ENCODE data around the gene BID. TPM values are rescaled to one million over a fixed set of nuclear protein-coding genes. Genes with fewer than 3 reads are reported as not detected.

BID gene
- total RNA-seq, 2 donors from 2014 or later: 20.1 to 24.4 TPM

GRCh38 chr22:17816649-17817048 lies 42.4 kb upstream of the BID start:
- no peak overlapping the region for H3K4me3 ChIP-seq (ENCODE audit: low read length)

GRCh38 chr22:17815703-17816254 lies 41.5 kb upstream of the BID start:
- WGBS, 2 experiments (ENCODE audit: insufficient coverage in 1 of 2, insufficient read length in 1 of 2): 88 to 95% methylated on average over 12 to 15 of the region's 15 CpGs
- DNase-seq: peak; percentile 55
- H3K27me3 Mint-ChIP-seq (ENCODE audit: insufficient read depth): no peaks in the 10 kb centered on the region
- Histone ChIP-seq H3K27ac (ENCODE audit: low read depth, low read length) (no peak overlapping the region), H3K4me3 (ENCODE audit: low read length) (no peak overlapping the region), H3K9ac (ENCODE audit: extremely low read depth, low read length, poor library complexity, severe bottlenecking) (no peak overlapping the region), H3K9me3 (ENCODE audit: control insufficient read depth, low read length) (no peaks in the 10 kb centered on the region), H3K27me3 (ENCODE audit: control insufficient read depth, insufficient read depth, low read length, poor library complexity, severe bottlenecking) (no peaks in the 10 kb centered on the region), H3K4me1 (ENCODE audit: control insufficient read depth, insufficient read depth, low read length) (no peaks in the 10 kb centered on the region), H3K36me3 (ENCODE audit: control insufficient read depth, insufficient read depth, low read length) (no peaks in the 10 kb centered on the region)
- H3K36me3 Mint-ChIP-seq (ENCODE audit: low read depth): peaks cover 31% of the 10 kb centered on the region
- no peaks in the 10 kb centered on the region for H3K4me1 Mint-ChIP-seq
- TF ChIP-seq CTCF (conservative IDR thresholded peaks at IDR 0.05): no peak
- H3K4me3 Mint-ChIP-seq: no peak overlapping the region
- H3K9me3 Mint-ChIP-seq: no peaks in the 10 kb centered on the region
- H3K27ac Mint-ChIP-seq: peak overlapping the region; percentile 82

More at GRCh38 chr22:17816649-17817048, 42.4 kb upstream of the BID start:
- Mint-ChIP-seq H3K9me3 (no peaks in the 10 kb centered on the region), H3K27me3 (ENCODE audit: insufficient read depth) (no peaks in the 10 kb centered on the region), H3K36me3 (ENCODE audit: low read depth) (peaks cover 35% of the 10 kb centered on the region), H3K4me1 (no peaks in the 10 kb centered on the region), H3K4me3 (no peak overlapping the region), H3K27ac (no peak overlapping the region)
- no peak for TF ChIP-seq CTCF (conservative IDR thresholded peaks at IDR 0.05)
- Histone ChIP-seq H3K9me3 (ENCODE audit: control insufficient read depth, low read length) (no peaks in the 10 kb centered on the region), H3K27me3 (ENCODE audit: control insufficient read depth, insufficient read depth, low read length, poor library complexity, severe bottlenecking) (no peaks in the 10 kb centered on the region), H3K9ac (ENCODE audit: extremely low read depth, low read length, poor library complexity, severe bottlenecking) (no peak overlapping the region), H3K36me3 (ENCODE audit: control insufficient read depth, insufficient read depth, low read length) (peaks cover 3% of the 10 kb centered on the region), H3K4me1 (ENCODE audit: control insufficient read depth, insufficient read depth, low read length) (no peaks in the 10 kb centered on the region), H3K27ac (ENCODE audit: low read depth, low read length) (no peak overlapping the region)
- no peak for DNase-seq
- WGBS, 2 experiments (ENCODE audit: insufficient coverage in 1 of 2, insufficient read length in 1 of 2): 94 to 98% methylated on average over 4 to 14 of the region's 14 CpGs

GRCh38 chr22:17814830-17815229 lies 40.6 kb upstream of the BID start:
- Mint-ChIP-seq H3K4me3 (no peak overlapping the region), H3K4me1 (no peaks in the 10 kb centered on the region), H3K27me3 (ENCODE audit: insufficient read depth) (no peaks in the 10 kb centered on the region), H3K36me3 (ENCODE audit: low read depth) (peaks cover 28% of the 10 kb centered on the region), H3K27ac (no peak overlapping the region), H3K9me3 (no peaks in the 10 kb centered on the region)
- WGBS, 2 experiments (ENCODE audit: insufficient coverage in 1 of 2, insufficient read length in 1 of 2): 91 to 98% methylated on average over 10 to 20 of the region's 20 CpGs
- no peak for TF ChIP-seq CTCF (conservative IDR thresholded peaks at IDR 0.05)
- H3K27me3 ChIP-seq (ENCODE audit: control insufficient read depth, insufficient read depth, low read length, poor library complexity, severe bottlenecking): no peaks in the 10 kb centered on the region
- no peaks in the 10 kb centered on the region for H3K36me3 ChIP-seq (ENCODE audit: control insufficient read depth, insufficient read depth, low read length)
- H3K27ac ChIP-seq (ENCODE audit: low read depth, low read length): no peak overlapping the region
- no peaks in the 10 kb centered on the region for H3K4me1 ChIP-seq (ENCODE audit: control insufficient read depth, insufficient read depth, low read length)
- no peak overlapping the region for H3K4me3 ChIP-seq (ENCODE audit: low read length)
- no peak overlapping the region for H3K9ac ChIP-seq (ENCODE audit: extremely low read depth, low read length, poor library complexity, severe bottlenecking)
- DNase-seq: no peak
- H3K9me3 ChIP-seq (ENCODE audit: control insufficient read depth, low read length): no peaks in the 10 kb centered on the region
